SK-N-SH treated with all-trans-retinoic acid at 6 μM for 48 hours (cell line): ENCODE data around the gene H3-3A.

Source experiments
- CREB5 ChIP-seq: fragments of 250-450 bp; sonication (Bioruptor Pico); IDR thresholded peaks from 2 replicates; pipeline ENCODE4 v1.5.1; 2020; ENCODE audit warnings: low read depth, mild to moderate bottlenecking, moderate library complexity
- CSDC2 ChIP-seq: fragments of 250-450 bp; sonication (Bioruptor Pico); IDR thresholded peaks from 2 replicates; pipeline ENCODE4 v1.5.0; 2020; ENCODE audit warnings: mild to moderate bottlenecking, moderate library complexity
- ESRRG ChIP-seq: fragments of 250-450 bp; sonication (Bioruptor Pico); IDR thresholded peaks from 2 replicates; pipeline ENCODE4 v1.6.1; 2021; ENCODE audit warnings: mild to moderate bottlenecking
- PPARA ChIP-seq: fragments of 250-450 bp; sonication (Bioruptor Pico); IDR thresholded peaks from 2 replicates; pipeline ENCODE4 v1.5.0; 2020; ENCODE audit warnings: mild to moderate bottlenecking, borderline replicate concordance
- RARB ChIP-seq: fragments of 250-450 bp; sonication (Bioruptor Pico); IDR thresholded peaks from 2 replicates; pipeline ENCODE4 v1.8.0; 2021; ENCODE audit warnings: mild to moderate bottlenecking, moderate library complexity
- TCF4 ChIP-seq: fragments of 250-450 bp; sonication (Bioruptor Pico); IDR thresholded peaks from 2 replicates; pipeline ENCODE4 v1.8.0; 2021; ENCODE audit warnings: mild to moderate bottlenecking, moderate library complexity, borderline replicate concordance
- ZC3H10 ChIP-seq: fragments of 250-450 bp; sonication (Bioruptor Pico); IDR thresholded peaks from 2 replicates; pipeline ENCODE4 v1.5.1; 2021; ENCODE audit warnings: mild to moderate bottlenecking, moderate library complexity
- ZFP3 ChIP-seq: fragments of 250-450 bp; sonication (Bioruptor Pico); IDR thresholded peaks from 2 replicates; pipeline ENCODE4 v1.5.0; 2020; ENCODE audit warnings: mild to moderate bottlenecking, moderate library complexity
- ZFP30 ChIP-seq: fragments of 450-650 bp; formaldehyde crosslinking; IDR thresholded peaks from 2 replicates; pipeline ENCODE4 v1.5.0; 2022; ENCODE audit warnings: mild to moderate bottlenecking, moderate library complexity
- ZNF70 ChIP-seq: fragments of 450-650 bp; formaldehyde crosslinking; IDR thresholded peaks from 2 replicates; pipeline ENCODE4 v1.5.0; 2020; ENCODE audit warnings: mild to moderate bottlenecking, moderate library complexity
- ZNF8 ChIP-seq: fragments of 450-650 bp; formaldehyde crosslinking; IDR thresholded peaks from 2 replicates; pipeline ENCODE4 v1.5.0; 2020; ENCODE audit warnings: mild to moderate bottlenecking, moderate library complexity
- TF ChIP-seq, protein P1 (sequence below): fragments of 250-450 bp; sonication (Bioruptor Pico); IDR thresholded peaks from 2 replicates; pipeline ENCODE4 v1.5.0; 2020; ENCODE audit warnings: mild to moderate bottlenecking, moderate library complexity
- TF ChIP-seq, protein P2 (sequence below): fragments of 250-450 bp; sonication (Bioruptor Pico); IDR thresholded peaks from 2 replicates; pipeline ENCODE4 v1.8.0; 2020; ENCODE audit warnings: mild to moderate bottlenecking, moderate library complexity, borderline replicate concordance
- TF ChIP-seq, protein P3 (sequence below): fragments of 250-450 bp; sonication (Bioruptor Pico); IDR thresholded peaks from 2 replicates; pipeline ENCODE4 v1.5.1; 2021; ENCODE audit warnings: mild to moderate bottlenecking, moderate library complexity

DNA sequence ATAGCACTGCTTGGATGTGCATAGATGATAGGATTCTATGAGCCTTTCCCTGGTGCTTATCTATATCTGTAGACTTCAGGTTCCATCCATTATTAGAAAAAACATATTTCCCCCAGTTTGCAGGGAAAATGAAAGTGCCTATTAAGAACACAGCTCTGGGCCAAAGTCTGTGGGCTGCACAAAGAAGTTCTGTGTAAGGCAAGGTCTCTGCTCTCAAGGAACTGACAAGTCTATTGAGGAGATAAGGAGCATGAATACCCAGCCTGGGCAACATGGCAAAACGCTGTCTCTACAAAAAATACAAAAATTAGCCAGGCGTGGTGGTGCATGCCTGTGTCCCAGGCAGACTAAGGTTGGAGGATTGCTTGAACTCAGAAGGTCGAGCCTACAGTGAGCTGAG lies 41.1 kb upstream of the H3-3A start:
- no peak for TF ChIP-seq RARB (CRISPR knock-in tag)
- TF ChIP-seq, protein P1, sequence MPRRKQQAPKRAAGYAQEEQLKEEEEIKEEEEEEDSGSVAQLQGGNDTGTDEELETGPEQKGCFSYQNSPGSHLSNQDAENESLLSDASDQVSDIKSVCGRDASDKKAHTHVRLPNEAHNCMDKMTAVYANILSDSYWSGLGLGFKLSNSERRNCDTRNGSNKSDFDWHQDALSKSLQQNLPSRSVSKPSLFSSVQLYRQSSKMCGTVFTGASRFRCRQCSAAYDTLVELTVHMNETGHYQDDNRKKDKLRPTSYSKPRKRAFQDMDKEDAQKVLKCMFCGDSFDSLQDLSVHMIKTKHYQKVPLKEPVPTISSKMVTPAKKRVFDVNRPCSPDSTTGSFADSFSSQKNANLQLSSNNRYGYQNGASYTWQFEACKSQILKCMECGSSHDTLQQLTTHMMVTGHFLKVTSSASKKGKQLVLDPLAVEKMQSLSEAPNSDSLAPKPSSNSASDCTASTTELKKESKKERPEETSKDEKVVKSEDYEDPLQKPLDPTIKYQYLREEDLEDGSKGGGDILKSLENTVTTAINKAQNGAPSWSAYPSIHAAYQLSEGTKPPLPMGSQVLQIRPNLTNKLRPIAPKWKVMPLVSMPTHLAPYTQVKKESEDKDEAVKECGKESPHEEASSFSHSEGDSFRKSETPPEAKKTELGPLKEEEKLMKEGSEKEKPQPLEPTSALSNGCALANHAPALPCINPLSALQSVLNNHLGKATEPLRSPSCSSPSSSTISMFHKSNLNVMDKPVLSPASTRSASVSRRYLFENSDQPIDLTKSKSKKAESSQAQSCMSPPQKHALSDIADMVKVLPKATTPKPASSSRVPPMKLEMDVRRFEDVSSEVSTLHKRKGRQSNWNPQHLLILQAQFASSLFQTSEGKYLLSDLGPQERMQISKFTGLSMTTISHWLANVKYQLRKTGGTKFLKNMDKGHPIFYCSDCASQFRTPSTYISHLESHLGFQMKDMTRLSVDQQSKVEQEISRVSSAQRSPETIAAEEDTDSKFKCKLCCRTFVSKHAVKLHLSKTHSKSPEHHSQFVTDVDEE = no peak
- TF ChIP-seq, protein P2, sequence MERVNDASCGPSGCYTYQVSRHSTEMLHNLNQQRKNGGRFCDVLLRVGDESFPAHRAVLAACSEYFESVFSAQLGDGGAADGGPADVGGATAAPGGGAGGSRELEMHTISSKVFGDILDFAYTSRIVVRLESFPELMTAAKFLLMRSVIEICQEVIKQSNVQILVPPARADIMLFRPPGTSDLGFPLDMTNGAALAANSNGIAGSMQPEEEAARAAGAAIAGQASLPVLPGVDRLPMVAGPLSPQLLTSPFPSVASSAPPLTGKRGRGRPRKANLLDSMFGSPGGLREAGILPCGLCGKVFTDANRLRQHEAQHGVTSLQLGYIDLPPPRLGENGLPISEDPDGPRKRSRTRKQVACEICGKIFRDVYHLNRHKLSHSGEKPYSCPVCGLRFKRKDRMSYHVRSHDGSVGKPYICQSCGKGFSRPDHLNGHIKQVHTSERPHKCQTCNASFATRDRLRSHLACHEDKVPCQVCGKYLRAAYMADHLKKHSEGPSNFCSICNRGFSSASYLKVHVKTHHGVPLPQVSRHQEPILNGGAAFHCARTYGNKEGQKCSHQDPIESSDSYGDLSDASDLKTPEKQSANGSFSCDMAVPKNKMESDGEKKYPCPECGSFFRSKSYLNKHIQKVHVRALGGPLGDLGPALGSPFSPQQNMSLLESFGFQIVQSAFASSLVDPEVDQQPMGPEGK (CRISPR knock-in tag) = no peak
- no peak for TF ChIP-seq CSDC2 (CRISPR knock-in tag)
- no peak for TF ChIP-seq PPARA
- TF ChIP-seq ZNF70 (CRISPR knock-in tag) = no peak
- no peak for TF ChIP-seq ZNF8 (CRISPR knock-in tag)
- no peak for TF ChIP-seq ZFP3 (CRISPR knock-in tag)
- no peak for TF ChIP-seq ESRRG (CRISPR knock-in tag)
- no peak for TF ChIP-seq ZC3H10 (CRISPR knock-in tag)
- TF ChIP-seq ZFP30 (CRISPR knock-in tag) = no peak
- TF ChIP-seq, protein P3, sequence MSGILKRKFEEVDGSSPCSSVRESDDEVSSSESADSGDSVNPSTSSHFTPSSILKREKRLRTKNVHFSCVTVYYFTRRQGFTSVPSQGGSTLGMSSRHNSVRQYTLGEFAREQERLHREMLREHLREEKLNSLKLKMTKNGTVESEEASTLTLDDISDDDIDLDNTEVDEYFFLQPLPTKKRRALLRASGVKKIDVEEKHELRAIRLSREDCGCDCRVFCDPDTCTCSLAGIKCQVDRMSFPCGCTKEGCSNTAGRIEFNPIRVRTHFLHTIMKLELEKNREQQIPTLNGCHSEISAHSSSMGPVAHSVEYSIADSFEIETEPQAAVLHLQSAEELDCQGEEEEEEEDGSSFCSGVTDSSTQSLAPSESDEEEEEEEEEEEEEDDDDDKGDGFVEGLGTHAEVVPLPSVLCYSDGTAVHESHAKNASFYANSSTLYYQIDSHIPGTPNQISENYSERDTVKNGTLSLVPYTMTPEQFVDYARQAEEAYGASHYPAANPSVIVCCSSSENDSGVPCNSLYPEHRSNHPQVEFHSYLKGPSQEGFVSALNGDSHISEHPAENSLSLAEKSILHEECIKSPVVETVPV = no peak
- TF ChIP-seq TCF4 (CRISPR knock-in tag) = no peak
- TF ChIP-seq CREB5 (CRISPR knock-in tag) = no peak
